GM21528 (cell line): ENCODE results near the gene PLSCR2.
"Not testable (repeated sequence)": the region's sequence is repeated elsewhere in the genome, so short reads cannot be mapped to it uniquely, and the experiment has no call there.

Experiments
- ATAC-seq: cut with Tn5 transposase; IDR thresholded peaks from one replicate; pipeline ENCODE4 v1.9.1; 2021; ENCODE audit warnings: mild to moderate bottlenecking, moderate library complexity; ENCODE audit not compliant: unreplicated experiment, low FRiP score

PLSCR2 gene

DNA sequence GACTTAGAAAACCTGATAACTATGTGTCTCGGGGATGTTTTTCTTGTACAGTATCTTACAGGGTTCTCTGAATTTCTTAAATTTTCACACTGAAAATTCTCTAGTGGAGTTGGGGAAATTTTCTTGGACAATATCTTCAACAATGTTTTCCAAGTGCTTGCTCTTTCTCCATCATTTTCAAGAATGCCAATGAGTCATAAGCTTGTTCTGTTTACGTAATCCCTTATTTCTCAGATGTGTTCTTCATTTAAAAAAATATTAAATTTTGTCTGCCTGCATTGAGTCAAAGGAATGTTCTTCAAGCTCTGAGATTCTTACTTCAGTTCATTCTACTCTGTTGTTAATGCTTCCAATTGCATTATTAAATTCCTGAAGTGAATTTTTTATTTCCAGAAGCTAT is 21.9 kb upstream of the PLSCR2 start:
- no peak for ATAC-seq

DNA sequence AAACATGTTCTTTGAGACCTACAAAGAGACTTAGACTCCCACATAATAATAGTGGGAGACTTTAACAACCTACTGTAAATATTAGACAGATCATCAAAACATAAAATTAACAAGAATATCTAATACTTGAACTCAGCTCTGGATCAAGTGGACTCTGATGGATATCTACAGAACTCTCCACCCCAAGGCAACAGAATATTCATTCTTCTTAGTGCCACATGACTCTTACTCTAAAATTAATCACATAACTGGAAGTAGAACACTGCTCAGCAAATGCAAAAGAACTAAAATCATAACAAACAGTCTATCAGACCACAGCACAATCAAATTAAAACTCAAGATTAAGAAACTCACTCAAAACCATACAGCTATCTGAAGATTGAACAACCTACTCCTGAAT is 15.9 kb upstream of the PLSCR2 start:
- no peak for ATAC-seq

DNA sequence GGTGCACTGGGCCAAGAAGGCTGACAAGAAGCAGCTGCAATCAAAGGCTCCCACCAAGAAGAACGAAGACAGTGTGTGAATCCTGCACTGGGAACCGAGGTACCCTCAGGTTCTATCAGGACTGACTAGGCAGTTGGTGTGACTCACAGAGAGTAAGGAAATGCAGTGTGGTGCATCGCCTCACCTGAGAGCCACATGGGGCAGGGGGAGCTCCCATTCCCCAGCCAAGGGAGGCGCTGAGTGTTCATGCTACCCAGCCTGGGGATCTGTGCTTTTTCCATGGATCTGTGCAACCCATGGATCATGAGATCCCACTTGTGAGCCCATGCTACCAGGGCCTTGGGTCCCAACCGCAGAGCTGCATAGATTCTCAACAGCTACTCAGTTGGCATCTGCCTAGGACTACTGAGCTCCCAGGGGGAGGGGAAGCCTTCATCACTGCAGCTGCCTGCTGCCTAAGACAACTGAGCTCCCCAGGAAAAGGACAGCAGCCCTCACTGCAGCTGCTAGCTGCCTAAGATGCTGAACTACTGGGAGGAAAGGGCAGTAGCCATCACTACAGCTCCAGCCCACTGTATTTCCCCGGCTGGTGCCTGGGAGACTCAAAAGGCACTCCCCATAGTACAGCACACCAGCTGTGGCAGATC is 6.9 kb upstream of the PLSCR2 start:
- ATAC-seq, result no peak

DNA sequence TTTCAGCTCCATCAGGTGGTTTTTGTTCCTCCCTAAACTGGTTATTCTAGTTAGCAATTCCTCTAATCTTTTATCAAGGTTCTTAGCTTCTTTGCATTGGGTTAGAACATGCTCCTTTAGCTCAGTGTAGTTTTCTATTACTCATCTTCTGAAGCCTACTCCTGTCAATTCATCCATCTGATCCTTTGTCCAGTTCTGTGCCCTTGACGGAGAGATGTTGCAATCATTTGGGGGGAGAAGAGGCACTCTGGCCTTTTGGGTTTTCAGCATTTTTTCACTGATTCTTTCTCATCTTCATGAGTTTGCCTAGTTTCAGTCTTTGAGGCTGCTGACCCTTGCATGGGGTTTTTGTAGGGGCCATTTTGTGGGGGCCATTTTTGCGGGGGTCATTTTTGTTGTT is 5.6 kb upstream of the PLSCR2 start:
- ATAC-seq, result not testable (repeated sequence)

DNA sequence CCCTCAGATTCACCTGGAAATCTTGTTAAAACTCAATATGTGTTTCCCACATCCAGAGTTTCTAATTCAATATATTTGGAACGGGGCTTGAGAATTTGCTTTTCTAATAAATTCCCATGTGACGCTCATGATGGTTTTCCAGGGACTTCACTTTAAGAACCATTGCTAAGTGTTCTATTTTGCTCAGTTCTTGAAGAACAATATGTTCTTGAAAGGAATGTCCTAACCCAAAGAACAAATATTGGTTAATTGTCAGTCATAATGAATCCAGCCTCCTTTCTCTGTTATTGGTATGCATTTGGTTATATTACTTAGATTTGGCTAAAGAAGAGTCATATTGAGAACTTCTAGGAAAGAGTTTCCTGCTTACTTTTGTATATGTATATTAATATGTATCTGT is 4.4 kb upstream of the PLSCR2 start:
- ATAC-seq, result no peak

DNA sequence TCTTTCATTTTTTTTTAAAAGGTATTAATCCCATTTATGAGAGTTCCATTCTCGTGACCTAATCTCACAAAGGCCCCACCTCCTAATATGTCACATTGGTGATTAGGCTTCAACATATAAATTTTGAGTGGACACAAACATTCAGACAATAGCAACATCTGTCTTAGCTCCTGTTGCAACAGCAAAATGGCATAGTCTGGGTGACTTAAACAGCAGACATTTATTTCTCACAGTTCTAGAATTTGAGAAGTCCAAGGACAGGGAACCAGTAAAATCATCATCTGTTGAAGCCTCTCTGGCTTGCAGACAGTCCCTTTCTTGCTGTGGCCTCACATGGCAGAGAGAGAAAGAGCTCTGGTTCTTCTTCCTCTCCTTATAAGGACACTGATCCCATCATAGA is 3.2 kb upstream of the PLSCR2 start:
- ATAC-seq, result no peak

DNA sequence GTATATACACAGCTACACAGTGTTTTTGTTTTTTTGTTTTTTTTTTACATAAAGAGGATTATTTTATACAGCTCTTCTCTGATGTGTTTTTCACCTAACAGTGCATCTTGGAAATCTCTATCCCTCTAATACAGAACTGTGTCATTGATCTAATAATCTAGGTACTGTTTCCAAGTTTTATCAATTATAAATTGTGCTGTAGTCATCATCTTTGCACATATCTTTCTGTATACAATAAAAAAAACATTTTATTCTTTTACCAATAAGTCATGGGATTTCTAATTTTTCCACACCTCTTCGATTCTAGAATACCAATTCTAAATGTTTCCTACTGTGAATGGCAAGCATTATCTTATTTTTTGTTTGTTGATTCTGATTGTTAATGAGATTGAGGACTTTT is 1.7 kb upstream of the PLSCR2 start:
- no peak for ATAC-seq

DNA sequence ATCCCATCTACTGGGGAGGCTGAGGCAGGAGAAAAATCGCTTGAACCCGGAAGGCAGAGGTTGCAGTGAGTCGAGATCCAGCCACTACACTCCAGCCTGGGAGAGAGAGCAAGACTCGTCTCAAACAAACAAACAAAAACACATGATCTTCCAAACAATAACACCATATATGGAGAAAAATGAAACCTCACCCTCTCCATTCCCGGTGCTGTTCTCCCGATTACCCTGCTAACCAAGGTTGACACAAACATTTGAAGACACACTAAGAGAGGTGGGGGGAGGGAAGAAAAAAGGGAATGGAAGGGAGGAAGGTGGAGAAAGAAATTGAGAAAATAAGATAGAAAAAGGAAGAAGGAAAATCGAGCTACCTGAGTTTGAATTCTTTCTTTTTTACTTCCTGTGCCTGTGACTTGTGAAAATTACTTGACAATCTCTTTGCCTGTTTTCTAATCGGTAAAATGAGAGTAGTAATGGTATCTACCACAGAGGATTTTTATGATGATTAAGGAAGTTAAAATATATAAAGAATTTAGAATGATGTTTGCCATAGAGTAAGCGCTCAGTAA is 1.1 kb upstream of the PLSCR2 start:
- ATAC-seq, result no peak

DNA sequence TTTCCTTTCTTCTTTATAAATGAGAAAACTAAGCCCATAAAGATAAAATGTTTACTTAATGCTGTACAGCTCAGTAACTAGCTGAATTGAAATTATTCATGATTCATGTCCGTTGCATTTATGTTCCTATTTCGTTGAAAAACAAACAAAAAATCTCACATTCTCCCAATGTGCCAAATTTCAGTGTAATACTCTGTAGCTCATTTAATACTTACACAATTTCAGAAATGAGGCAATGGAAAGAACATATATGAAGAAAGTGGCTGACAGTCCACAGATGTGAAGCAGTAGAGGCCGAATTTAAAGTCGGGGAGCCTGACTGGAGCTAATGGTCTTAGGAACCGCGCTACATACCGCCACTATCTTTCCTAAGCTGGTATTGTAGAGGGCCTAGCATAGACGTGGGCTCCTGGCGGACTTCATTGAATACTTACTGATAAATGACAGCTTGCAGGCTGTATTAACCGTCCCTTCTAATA is 651 bp downstream of the PLSCR2 start:
- no peak for ATAC-seq

DNA sequence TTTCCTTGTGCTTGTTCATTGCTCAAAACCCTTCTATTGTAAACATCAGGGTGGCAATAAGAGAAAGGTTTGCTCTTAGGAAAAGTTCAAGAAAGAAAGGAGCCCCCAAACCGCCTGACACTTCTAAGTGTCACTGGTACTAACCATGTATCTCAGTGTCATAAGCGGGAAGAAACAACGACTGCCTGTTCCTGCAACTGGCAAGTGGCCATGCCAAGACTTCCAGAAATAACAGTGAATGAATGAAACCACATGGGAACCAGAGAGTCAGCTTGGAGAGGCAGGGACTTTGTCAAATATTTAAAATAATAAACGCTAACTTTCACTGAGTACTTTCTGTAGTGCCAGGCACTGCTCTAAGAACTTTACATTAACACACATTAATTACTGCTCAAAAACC is 1.1 kb downstream of the PLSCR2 start:
- no peak for ATAC-seq

DNA sequence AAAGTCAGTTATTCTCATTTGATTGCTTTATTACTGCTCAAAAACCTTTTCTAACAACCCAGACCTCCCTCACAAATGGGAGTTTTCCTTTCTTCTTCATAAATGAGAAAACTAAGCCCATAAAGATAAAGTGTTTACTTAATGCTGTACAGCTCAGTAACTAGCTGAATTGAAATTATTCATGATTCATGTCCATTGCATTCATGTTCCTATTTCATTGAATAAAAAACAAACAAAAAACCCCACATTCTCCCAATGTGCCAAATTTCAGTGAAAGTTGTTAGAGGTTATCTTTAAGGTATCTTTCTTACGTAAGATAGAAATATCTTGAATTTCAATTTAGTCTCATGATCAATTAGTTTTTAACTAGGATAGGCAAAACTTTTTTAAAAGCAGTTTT is 2.8 kb downstream of the PLSCR2 start:
- ATAC-seq, result no peak

DNA sequence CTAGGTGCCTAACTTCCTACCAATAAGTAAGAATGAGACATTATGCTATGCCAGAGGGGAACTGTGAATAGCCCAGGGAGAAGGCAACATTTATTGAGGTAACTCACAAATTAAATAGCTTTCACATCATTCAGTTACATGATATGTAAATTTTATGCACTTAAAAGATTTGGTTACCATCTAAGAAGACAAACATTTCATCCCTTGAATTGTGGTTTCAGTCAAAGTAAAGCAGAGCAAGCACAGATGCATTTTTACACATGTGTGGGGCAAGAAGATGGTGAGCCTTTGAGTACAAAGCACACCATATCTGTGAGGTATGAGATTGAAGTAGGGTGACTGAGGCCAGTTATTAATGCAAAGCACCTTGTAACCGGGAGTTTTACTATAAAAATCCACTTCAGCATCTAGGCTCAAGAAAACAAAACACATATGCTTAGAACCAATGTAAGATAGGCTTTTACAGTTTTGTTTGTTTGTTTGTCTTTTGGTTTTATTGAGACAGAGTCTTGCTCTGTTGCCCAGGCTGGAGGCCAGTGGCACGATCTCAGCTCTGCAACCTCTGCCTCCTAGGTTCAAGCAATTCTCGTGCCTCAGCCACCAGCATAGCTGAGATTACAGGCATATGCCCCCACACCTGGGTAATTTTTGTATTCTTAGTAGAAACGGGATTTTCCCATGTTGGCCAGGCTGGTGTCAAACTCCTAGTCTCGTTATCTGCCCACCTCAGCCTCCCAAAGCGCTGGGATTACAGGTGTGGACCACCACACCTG is 3.5 kb downstream of the PLSCR2 start:
- no peak for ATAC-seq

DNA sequence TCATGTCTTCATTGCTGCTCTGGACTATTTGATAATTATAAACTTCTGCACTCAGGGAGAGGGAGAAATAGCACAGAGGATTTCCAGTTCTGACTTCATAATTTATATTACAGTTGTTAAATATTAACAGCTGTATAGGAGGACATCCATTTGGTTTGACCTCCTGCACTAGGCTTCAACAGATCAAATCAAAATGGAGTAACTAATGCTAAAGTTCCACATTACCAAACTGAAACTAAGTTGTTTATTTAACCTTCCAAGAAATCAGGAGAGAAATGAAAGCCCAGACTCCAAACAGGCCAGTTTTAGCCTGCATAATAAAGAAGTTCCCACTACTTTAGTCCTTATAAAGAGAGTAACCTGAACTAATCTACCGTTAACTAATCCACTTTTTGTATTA is 4.6 kb downstream of the PLSCR2 start:
- ATAC-seq, result no peak

DNA sequence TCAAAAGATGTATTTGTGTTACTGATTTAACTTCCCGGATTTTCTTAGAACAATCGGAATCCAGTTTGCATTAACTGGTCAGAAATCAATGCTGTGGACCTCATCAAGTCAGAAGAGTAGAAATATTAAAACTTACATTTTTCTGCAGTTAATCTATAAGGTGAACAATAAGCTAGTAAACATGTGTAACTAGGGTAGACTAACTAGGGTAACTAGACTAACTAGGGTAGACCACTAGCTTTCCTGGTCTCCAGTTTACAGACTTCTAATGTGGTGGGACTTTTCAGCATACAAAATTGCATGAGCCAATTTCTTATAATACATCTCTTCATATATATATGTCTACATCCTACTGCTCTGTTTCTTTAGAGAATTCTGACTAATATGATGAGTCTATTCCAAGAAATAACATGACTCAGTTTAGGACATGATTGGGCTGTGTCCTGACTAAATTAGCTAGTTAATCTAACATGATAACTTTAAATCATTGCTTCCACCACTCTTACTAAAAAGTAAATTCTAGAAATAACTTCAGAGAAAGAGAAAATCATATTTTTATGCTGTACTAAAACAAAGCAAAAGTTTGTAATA is 5.3 kb downstream of the PLSCR2 start:
- ATAC-seq, result no peak

DNA sequence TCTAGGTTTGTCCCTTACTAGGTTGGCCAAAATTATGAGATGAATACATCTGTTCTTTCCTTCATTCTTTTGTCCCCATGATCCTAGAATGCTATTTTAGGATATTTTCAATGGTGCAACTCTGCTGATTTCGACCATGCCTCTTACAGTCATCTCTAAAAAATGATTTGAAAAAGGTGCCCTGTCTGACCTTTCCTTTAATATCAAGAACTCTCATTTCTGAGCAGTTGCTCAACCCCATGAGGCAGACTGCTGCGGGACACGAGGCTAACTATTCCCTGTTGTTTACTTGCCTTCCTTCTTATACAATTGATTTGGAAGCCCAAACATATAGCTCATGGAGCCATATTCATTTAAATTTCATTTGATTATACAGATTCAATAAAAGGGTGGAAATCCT is 14.6 kb downstream of the PLSCR2 start:
- no peak for ATAC-seq

DNA sequence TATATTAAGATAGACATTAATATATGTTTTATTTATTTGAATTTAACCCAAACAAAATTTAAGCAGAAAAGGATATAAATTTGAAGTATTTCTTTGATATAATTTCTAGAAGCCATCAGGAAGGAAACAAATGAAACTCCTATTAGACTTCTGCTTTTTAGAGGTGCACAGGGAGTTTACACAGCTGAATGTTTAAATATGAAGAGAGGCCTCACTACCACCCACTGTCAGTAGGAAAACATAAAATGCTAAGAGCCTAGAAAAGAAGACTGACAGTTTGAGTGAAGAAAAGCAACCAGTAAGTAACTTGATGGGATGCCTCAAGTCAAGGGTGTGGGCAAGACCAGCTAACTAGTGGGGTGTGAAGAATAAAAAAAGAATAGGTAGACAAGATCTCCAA is 19.7 kb downstream of the PLSCR2 start:
- no peak for ATAC-seq

DNA sequence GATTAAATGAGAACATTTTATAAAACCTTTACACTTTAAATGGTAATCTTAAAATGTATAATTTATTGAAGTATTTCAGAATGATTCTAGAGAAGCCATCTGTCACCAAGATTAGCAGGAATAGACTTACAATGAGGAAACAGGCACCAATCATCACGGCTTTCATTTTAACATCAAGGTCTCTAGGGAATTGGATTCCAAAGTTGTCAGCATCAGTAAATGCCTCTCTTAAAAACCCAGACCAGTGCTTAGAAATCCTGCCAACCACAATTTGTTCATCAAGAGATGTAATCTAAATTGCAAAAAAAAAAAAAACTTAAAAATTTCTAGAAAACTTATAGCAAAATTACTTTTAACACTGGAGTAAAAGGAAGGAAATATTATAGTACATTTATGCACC is 20.3 kb downstream of the PLSCR2 start:
- no peak for ATAC-seq

DNA sequence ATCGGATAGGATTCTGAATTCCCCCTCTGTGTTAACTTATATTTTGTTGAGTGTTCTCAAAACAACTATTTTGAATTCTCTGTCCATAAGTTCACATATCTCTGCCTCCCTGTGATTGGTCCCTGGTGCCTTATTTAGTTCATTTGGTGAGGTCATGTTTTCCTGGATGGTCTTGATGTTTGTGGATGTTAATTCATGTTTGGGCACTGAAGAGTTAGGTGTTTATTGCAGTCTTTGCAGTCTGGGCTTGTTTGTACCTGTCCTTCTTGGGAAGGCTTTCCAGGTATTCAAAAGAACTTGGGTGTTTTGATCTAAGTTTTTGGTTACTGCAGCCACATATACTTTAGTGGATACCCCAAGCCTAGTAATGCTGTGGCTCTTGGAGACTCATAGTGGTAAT is 23.3 kb downstream of the PLSCR2 start:
- no peak for ATAC-seq

DNA sequence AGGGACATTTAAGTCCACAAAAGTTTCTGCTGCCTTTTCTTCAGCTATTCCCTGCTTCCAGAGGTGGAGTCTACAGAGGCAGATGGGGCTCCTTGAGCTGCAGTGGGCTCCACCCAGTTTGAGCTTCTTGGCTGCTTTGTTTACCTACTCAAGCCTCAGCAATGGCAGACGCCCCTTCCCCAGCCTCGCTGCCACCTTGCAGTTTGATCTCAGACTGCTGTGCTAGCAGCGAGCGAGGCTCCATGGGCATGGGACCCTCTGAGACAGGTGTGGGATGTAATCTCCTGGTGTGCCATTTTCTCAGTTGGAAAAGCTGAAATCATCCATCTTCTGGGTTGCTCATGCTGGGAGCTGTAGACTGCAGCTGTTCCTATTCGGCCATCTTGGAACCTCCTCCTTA is 29.1 kb downstream of the PLSCR2 start:
- not testable (repeated sequence) for ATAC-seq

DNA sequence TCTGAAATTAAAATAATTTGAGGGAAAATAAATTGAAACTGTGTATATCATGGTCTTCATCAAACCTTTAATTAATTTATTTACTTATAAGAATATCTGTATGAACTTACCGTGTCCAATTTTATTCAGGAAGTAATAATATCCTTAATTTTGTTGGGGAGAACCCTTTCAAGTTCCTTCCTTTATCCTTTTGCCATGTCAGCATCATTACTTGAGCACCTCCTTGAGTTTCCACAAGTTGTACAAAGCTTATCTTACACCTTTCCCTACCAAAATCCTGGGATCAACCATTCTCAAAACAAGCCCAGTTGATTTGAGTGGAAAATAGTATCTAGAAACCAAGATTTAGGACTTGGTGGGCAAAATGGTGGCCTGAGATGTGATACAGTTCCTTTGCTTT is 37.3 kb downstream of the PLSCR2 start:
- no peak for ATAC-seq

DNA sequence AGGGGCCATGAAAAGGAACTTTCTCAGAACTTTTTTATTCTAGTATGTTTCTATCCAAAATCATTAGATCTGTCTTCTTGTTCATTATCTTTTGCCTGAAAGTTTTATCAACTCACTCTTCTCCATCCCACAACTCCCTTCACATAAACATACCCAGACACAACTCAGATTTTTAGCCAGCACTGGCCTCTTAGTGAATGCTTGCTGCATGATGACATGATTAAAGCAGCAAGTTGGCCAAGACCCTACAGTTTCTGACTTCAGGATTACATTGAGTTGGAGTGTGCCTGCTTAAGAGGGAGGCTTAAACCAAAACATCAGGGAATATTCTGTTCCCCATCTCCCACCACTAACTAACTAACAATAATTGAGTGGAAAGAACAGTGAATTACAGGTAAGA is 38.1 kb downstream of the PLSCR2 start:
- ATAC-seq, result no peak

DNA sequence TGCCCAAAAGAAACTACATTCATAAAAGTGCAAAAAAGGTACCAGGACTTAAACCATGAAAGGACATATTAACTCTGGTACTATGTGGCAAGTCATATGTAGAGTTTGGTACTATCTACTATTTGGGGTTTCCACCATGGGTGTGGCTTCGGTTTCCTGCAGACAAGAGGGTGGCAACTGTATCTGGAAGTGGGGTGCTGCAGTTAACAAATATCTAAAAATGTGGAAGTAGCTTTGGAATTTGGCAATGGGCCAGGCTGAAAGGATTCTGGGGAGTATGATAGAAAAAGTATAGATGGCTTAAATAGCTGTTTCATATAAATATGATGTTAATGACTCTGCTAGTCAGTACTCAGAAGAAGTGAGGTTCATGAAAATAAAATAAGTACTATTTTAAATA is 44.0 kb downstream of the PLSCR2 start:
- no peak for ATAC-seq
